Mammary epithelial cell (primary cell): ENCODE data around the gene TMC3.

Experiments used
- EZH2 ChIP-seq: IDR thresholded peaks from 2 replicates; pipeline ENCODE4 v1.6.1; 2012; ENCODE audit warnings: low read length, inconsistent platforms, borderline replicate concordance
- TF ChIP-seq, protein P1 (sequence below), 2 donors: IDR thresholded peaks in 1 of 2; conservative IDR thresholded peaks in 1 of 2; 2 replicates each; pipeline ENCODE4 v1.5.1; 2011 to 2012; ENCODE audit warnings: inconsistent platforms in 2 of 2, low read length in 2 of 2, mild to moderate bottlenecking in 2 of 2, control low read depth in 1 of 2, low read depth in 1 of 2; ENCODE audit not compliant: insufficient read depth in 1 of 2; ENCODE audit errors: extremely low read depth in 1 of 2

GRCh38 chr15:81380203-81380602 lies 6.2 kb upstream of the TMC3 start:
- TF ChIP-seq, protein P1, sequence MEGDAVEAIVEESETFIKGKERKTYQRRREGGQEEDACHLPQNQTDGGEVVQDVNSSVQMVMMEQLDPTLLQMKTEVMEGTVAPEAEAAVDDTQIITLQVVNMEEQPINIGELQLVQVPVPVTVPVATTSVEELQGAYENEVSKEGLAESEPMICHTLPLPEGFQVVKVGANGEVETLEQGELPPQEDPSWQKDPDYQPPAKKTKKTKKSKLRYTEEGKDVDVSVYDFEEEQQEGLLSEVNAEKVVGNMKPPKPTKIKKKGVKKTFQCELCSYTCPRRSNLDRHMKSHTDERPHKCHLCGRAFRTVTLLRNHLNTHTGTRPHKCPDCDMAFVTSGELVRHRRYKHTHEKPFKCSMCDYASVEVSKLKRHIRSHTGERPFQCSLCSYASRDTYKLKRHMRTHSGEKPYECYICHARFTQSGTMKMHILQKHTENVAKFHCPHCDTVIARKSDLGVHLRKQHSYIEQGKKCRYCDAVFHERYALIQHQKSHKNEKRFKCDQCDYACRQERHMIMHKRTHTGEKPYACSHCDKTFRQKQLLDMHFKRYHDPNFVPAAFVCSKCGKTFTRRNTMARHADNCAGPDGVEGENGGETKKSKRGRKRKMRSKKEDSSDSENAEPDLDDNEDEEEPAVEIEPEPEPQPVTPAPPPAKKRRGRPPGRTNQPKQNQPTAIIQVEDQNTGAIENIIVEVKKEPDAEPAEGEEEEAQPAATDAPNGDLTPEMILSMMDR (conservative IDR thresholded peaks at IDR 0.05 in 1 of 2, IDR thresholded peaks at IDR 0.05 in 1 of 2; ENCODE audit: extremely low read depth in 1 of 2, insufficient read depth in 1 of 2, low read depth in 1 of 2, low read length in 2 of 2), result no peak
- no peak for TF ChIP-seq EZH2
